Thyroid gland (tissue), 4 donors: ENCODE data around the gene EXOC4.

Experiments used
- CTCF ChIP-seq, 6 experiments: fragments of 200-600 bp in 3 of 6; fragments of 450-650 bp in 3 of 6; sonication (generic) in 3 of 6; IDR thresholded peaks; one replicate each; pipeline ENCODE4 v1.5.1; 2016 to 2019; ENCODE audit warnings: antibody characterized with exemption in 6 of 6, mild to moderate bottlenecking in 2 of 6, inconsistent platforms in 1 of 6, moderate library complexity in 1 of 6
- POLR2A ChIP-seq, 2 donors: fragments of 450-650 bp; IDR thresholded peaks; one replicate each; pipeline ENCODE4 v1.6.1; 2017; ENCODE audit warnings: antibody characterized with exemption in 2 of 2, mild to moderate bottlenecking in 2 of 2, moderate library complexity in 1 of 2

DNA sequence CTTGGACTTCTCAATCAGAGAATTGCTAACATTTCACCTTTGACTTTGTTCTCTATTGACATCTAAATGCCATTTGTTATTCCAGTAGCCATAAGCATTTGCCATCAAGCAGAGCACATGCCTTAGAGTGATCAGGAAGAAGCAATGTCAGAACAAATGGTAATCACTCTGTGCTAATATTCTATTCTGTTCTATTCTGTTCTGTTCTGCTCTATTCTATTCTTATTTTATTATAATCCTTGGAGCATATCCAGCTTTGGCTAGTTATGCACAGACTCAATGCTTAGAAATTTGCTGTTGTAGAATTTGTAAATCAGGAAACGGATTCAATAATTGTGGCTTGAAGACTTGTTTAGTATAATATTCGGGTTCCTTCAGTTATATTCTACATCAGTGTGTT is 175.4 kb downstream of the EXOC4 start:
- TF ChIP-seq CTCF (IDR thresholded peaks at IDR 0.05) (no peak), POLR2A (IDR thresholded peaks at IDR 0.05) (no peak)
